OCI-LY7 (cell line): ENCODE measurements around the gene HGS.

Experiments
- CTCF ChIP-seq: fragments of 200-600 bp; sonication (generic); conservative IDR thresholded peaks from 2 replicates; pipeline ENCODE4 v1.5.1; 2014; ENCODE audit warnings: mild to moderate bottlenecking, antibody characterized with exemption, low read length, moderate library complexity, mixed read lengths
- EZH2phosphoT487 ChIP-seq: fragments of 200-600 bp; sonication (generic); IDR thresholded peaks from 2 replicates; pipeline ENCODE4 v1.6.1; 2018; ENCODE audit warnings: low read depth, borderline replicate concordance, mild to moderate bottlenecking, mixed run types, antibody characterized with exemption, low read length, moderate library complexity, mixed read lengths

- no peak for TF ChIP-seq CTCF
- no peak for TF ChIP-seq EZH2phosphoT487
These were observed 38.5 kb upstream of the HGS start for GRCh38 chr17:81644976-81645952.
